Coronary artery (tissue), 2 donors: ENCODE measurements around the gene LRRTM4.

Source experiments
- DNase-seq: peaks from one replicate; pipeline ENCODE4 v3.0.0-alpha.2; 2017; ENCODE audit warnings: low spot score
- H3K27ac ChIP-seq, 2 donors: fragments of 200-600 bp; sonication (generic); one replicate each; pipeline ENCODE4 v1.5.1; 2016 to 2019
- H3K4me3 ChIP-seq: fragments of 200-600 bp; sonication (generic); 2 replicates; pipeline ENCODE4 v1.5.1; 2016; ENCODE audit warnings: mild to moderate bottlenecking, moderate library complexity
- TF ChIP-seq, protein P1 (sequence below): fragments of 200-600 bp; sonication (generic); IDR thresholded peaks from one replicate; pipeline ENCODE4 v1.5.1; 2019; ENCODE audit warnings: antibody characterized with exemption

The LRRTM4 gene

DNA sequence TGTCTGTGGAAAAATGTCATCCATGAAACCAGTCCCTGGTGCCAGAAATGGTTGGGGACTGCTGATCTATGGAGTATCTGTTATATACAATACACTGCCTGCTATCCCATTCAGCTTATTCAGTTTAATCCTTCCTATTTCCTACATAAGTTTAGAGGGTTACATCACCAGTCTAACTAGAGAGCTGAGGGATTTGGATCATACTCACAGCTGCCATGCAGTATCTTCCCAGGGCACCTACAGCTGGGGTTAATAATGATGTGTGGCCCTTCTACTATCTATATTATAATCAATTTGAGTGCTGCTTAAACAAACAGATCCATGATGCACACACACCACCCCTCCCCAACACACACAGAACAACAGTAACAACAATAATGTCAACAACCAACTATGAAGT, 524.0 kb downstream of the LRRTM4 start:
- DNase-seq: no peak
- H3K4me3 ChIP-seq: no peak overlapping the region
- no peak overlapping the region for H3K27ac ChIP-seq
- TF ChIP-seq, protein P1, sequence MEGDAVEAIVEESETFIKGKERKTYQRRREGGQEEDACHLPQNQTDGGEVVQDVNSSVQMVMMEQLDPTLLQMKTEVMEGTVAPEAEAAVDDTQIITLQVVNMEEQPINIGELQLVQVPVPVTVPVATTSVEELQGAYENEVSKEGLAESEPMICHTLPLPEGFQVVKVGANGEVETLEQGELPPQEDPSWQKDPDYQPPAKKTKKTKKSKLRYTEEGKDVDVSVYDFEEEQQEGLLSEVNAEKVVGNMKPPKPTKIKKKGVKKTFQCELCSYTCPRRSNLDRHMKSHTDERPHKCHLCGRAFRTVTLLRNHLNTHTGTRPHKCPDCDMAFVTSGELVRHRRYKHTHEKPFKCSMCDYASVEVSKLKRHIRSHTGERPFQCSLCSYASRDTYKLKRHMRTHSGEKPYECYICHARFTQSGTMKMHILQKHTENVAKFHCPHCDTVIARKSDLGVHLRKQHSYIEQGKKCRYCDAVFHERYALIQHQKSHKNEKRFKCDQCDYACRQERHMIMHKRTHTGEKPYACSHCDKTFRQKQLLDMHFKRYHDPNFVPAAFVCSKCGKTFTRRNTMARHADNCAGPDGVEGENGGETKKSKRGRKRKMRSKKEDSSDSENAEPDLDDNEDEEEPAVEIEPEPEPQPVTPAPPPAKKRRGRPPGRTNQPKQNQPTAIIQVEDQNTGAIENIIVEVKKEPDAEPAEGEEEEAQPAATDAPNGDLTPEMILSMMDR: no peak

DNA sequence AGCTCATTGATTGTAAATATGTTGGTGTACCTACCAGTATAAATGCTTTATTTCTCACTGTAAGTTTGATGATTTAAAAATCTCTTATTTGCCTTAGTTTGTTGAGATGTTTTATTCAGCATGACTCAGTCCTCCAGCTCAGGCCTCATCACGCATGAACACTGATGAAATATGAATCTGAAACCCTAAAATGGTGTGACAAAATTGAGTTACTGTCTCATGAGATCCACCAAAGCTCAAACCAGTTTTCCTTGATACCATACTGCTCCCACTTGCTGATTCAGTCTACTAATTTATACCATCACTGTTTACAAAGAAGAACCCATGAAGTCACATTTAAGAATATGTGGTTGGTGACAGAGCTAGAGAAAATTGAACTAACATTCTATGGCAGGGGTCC, 524.9 kb downstream of the LRRTM4 start:
- Histone ChIP-seq H3K4me3 (no peak overlapping the region), H3K27ac (no peak overlapping the region)
- no peak for DNase-seq
- TF ChIP-seq, protein P1: no peak

DNA sequence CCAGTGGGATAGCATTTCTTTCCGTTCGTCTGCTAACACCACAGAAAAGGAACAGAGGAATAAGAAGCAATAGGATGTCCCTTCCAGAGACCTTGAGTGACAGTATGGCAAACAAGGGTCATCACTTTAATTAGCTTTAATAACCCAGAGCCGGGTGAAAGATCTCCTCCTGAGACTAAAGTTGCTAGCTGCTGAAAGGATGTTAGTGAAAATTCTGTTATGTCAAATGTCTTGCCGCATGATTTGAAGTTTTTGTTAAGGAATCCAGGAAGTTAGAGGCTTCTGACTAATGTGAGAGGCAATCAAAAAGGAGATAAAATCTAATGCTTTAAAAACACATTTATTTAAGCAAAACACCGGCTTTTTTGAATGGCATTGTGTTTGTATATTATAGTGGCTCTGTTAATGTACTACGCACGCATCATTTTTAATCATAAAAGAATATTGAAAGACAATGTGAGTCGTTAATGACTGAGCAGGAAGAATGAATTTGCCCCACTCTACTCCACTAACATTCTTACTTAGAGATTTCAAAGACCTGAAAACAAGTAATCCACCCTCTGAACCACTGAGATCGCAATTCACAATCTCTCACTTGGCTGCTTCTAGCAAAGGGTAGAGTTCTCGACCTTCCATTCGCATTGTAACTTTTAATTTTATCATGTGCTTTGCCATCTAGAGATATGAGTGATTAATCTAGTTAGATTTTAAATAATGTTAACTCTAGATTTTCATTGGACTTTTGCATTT, 536.6 kb downstream of the LRRTM4 start:
- Histone ChIP-seq H3K27ac (no peak overlapping the region), H3K4me3 (no peak overlapping the region)
- no peak for DNase-seq
- TF ChIP-seq, protein P1: no peak

DNA sequence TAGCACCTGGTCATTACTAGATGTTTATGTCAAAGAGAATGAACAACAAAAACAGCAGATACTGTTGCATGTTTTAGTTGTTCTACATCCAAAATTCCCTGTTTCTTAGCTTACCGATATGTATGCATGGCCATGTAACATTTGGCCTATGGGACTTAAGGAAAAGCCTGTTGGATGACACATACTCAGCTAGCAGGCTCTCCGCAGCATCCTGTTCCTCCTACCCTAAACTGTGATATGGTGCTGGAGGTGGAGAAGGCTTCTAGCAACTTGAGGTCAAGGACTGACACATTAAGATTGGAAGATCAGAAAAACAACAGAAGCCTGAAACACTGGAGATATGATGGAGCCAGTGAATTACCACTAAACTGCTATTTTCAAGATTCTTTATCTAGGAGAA, 537.8 kb downstream of the LRRTM4 start:
- TF ChIP-seq, protein P1: no peak
- H3K27ac ChIP-seq: no peak overlapping the region
- no peak overlapping the region for H3K4me3 ChIP-seq
- no peak for DNase-seq

DNA sequence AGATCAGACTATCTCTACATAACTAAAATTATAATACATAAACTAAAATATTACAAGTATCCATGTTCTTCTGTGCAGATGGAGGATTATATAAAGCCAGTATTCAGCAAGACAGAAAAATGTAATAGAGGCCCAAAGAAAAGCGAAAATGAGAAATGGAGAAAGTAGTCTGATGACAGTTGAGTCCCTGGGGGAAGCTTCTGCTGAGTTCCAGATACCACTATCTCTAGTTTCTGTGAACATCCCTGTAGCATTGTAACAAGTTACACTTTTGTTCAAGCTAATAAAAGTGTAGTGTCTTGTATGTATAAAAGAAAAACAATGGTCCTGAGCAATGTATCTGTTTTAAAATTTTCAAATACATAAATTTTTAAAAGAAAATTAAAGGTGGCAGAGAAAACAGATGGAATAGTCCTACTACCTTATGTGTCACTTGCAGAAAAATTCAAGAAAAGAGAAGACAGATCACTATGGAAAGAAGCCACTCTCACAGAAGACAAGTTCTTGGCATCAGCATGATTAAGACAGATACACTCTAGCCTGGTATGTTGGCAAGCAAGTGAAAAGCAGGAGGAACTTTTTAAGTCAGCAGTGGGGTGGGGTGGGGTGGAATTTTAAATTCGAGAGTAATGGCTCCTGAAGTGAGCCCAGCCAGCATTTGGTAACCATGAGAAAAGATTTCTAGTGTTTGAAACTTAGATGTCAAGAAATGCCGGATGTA, 541.9 kb downstream of the LRRTM4 start:
- TF ChIP-seq, protein P1: no peak

DNA sequence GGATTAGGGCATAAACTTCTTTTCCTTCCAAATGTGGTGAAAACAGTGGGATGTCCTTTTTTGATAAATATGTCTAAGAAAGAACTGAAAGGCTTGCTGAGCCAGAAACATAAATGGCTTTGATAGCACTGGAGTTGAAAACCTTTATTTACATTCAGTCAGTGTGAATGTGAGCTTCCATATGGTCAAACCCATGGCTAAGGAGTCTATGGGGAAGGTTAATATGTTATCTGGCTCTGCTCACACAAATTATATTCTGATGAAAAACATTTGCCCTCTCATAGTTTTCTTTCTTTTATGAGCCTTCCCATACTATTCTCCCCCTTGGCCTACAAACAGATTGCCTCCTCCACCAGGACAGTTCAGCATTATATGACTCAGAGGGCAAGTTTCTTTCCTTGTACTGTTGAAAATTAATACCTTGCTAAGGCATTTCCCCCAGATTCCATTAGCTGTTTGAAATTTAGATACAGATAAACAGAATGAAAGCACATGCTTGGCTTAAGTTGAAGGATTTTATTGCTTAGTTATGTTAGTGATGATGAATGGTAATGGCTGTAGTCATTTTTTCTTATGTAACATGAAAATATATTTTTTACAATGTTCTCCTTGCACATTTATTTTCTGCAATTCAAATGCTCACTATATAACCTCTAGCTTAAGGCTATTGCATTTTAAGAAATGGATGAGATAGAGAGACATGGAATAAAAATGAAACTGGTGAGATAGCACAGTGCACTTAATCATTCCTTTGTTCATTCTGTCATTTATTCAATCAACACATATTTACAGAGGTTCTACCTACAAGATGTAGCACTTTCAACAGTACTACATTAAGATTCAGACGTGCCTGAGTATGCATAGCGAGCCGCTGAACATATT, 544.1 kb downstream of the LRRTM4 start:
- TF ChIP-seq, protein P1: no peak
- no peak for DNase-seq
- Histone ChIP-seq H3K27ac (no peak overlapping the region), H3K4me3 (no peak overlapping the region)

More for the DNA sequence above, 541.9 kb downstream of the LRRTM4 start:
- DNase-seq: no peak
- H3K4me3 ChIP-seq: no peak overlapping the region
- no peak overlapping the region for H3K27ac ChIP-seq
